Astrocyte (in vitro differentiated cells and primary cell): ENCODE data around the gene HEXD.

Source experiments
- EZH2 ChIP-seq: IDR thresholded peaks from 2 replicates; pipeline ENCODE4 v1.6.1; 2012; ENCODE audit warnings: mild to moderate bottlenecking, low read length, inconsistent platforms; ENCODE audit not compliant: insufficient read depth
- TF ChIP-seq, protein P1 (sequence below): IDR thresholded peaks from 2 replicates; pipeline ENCODE4 v1.5.1; 2011; ENCODE audit warnings: low read depth, mild to moderate bottlenecking, inconsistent platforms, low read length, moderate library complexity; ENCODE audit not compliant: insufficient read depth

DNA sequence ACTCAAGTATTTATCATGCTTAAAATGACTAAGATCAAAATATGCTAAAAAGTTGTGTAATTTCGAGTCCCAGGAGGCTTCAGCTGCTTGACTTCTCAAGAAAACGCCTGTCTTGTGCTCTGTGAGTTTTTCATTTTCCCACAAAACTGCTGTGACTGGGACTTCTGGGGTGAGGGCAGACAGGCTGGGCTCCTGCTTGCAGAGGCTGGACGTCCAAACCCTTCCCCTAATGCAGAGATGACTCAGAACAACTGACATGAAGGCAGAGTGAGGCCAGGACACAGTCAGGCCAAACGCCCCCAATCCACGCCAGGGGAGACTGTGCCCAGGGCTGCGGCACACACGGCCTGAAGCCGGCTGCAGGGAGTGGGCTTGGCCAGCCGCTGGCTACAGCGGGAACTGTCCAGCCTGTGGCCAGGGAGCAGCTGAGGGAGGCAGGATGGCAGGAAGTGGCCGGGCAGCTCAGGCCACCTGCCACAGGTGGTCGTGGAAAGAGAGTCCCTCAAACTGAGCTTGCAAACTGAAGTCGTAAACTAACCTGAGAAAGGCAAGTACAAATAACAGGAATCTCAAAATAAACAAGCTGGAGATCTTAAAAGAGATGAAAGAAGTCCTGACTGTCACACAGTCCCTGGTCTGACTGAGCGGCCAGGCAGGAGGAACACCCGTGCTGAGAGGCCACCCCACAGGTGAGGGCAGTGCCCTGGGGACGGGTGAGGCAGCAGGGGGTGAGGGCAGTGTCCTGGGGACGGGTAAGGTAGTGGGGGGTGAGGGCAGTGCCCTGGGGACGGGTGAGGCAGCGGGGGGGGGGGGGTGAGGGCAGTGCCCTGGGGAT, 21.3 kb upstream of the HEXD start:
- TF ChIP-seq, protein P1, sequence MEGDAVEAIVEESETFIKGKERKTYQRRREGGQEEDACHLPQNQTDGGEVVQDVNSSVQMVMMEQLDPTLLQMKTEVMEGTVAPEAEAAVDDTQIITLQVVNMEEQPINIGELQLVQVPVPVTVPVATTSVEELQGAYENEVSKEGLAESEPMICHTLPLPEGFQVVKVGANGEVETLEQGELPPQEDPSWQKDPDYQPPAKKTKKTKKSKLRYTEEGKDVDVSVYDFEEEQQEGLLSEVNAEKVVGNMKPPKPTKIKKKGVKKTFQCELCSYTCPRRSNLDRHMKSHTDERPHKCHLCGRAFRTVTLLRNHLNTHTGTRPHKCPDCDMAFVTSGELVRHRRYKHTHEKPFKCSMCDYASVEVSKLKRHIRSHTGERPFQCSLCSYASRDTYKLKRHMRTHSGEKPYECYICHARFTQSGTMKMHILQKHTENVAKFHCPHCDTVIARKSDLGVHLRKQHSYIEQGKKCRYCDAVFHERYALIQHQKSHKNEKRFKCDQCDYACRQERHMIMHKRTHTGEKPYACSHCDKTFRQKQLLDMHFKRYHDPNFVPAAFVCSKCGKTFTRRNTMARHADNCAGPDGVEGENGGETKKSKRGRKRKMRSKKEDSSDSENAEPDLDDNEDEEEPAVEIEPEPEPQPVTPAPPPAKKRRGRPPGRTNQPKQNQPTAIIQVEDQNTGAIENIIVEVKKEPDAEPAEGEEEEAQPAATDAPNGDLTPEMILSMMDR = no peak
- TF ChIP-seq EZH2 = no peak
